Mucosa of stomach (tissue), 1 donor: ENCODE data around the gene IMMP2L.
"Not testable (repeated sequence)": the region's sequence is repeated elsewhere in the genome, so short reads cannot be mapped to it uniquely, and the experiment has no call there.

Experiments
- H3K27me3 ChIP-seq: one replicate; pipeline ENCODE4 v1.7.0; 2013; ENCODE audit warnings: mild to moderate bottlenecking, low read length; ENCODE audit not compliant: control insufficient read depth, insufficient read depth
- H3K36me3 ChIP-seq: one replicate; pipeline ENCODE4 v1.7.0; 2013; ENCODE audit warnings: low read length; ENCODE audit not compliant: control insufficient read depth, insufficient read depth
- H3K4me1 ChIP-seq: one replicate; pipeline ENCODE4 v1.7.0; 2013; ENCODE audit warnings: mild to moderate bottlenecking, low read length; ENCODE audit not compliant: control insufficient read depth, insufficient read depth
- H3K4me3 ChIP-seq: one replicate; pipeline ENCODE4 v1.7.0; 2013; ENCODE audit warnings: low read length
- H3K9ac ChIP-seq: one replicate; pipeline ENCODE4 v1.7.0; 2013; ENCODE audit warnings: mild to moderate bottlenecking, low read length, moderate library complexity
- H3K9me3 ChIP-seq: one replicate; pipeline ENCODE4 v1.7.0; 2013; ENCODE audit warnings: mild to moderate bottlenecking, low read length, moderate library complexity; ENCODE audit not compliant: control insufficient read depth
- donor health status: Pancreatic carcinoma.

The IMMP2L gene

DNA sequence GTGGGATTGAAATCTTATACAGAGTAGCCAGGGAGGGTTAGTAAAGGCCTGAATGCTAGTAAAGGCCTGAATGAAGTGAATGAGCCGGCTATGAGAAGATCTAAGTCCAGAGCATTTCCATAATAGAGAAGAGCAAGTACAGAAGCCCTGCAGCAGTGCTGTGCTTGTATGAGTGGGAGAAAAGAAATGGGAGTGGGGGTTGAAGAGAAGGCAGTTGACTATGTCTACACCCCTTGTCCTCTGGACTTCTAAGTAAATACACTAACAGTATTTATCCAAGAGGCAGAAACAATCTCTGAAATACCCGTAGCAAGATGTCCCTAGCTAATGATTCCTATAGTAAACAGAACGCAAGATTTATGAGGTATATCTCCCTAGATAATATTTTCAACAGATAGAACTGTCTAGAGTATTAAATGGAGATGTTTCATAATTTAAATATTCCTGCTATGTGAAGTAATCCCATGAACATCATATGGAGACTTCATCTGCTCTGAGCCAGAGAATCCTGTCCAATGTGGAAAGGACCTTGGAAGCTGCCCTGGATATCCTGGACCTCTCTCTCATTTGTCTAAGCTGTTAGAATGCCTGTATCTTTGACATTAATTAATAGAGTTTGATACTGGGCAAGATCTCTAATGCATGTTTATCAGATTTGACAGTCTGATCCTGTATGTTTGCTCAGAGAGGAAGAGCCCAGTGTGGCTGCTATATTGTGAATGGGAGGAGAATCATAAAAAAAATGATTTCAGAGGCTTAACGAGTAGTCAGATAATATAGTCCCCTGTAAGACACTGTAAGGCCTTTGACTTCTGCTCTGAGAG, 299.8 kb downstream of the IMMP2L start:
- no peak overlapping the region for H3K9ac ChIP-seq
- H3K36me3 ChIP-seq = no peaks in the 10 kb centered on the region
- no peaks in the 10 kb centered on the region for H3K9me3 ChIP-seq
- H3K27me3 ChIP-seq = no peaks in the 10 kb centered on the region
- no peaks in the 10 kb centered on the region for H3K4me1 ChIP-seq
- no peak overlapping the region for H3K4me3 ChIP-seq

- Histone ChIP-seq H3K27me3 (no peaks in the 10 kb centered on the region), H3K36me3 (no peaks in the 10 kb centered on the region), H3K9me3 (no peaks in the 10 kb centered on the region), H3K9ac (no peak overlapping the region), H3K4me3 (no peak overlapping the region), H3K4me1 (no peaks in the 10 kb centered on the region)
Observed at GRCh38 chr7:111261496-111261895, 300.8 kb downstream of the IMMP2L start.

DNA sequence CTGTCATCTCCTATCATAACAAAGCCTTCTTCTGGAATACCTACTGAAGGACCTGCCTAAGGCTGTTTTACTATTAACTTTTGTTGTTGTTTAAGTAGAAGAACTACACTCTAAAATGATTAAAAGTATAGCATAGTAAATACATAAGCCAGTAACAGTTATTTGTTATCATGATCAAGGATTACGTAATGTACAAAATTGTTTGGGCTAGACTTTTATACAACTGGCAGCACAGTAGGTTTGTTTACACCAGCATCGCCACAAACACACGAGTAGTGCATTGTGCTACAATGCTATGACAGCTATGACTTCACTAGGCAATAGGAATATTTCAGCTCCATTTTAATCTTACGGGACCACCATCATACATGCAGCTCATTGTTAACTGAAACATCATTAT, 302.3 kb downstream of the IMMP2L start:
- Histone ChIP-seq H3K4me3 (no peak overlapping the region), H3K27me3 (no peaks in the 10 kb centered on the region), H3K4me1 (no peaks in the 10 kb centered on the region), H3K36me3 (no peaks in the 10 kb centered on the region), H3K9me3 (no peaks in the 10 kb centered on the region), H3K9ac (no peak overlapping the region)

- Histone ChIP-seq H3K27me3 (no peaks in the 10 kb centered on the region), H3K9ac (no peak overlapping the region), H3K36me3 (no peaks in the 10 kb centered on the region), H3K9me3 (no peaks in the 10 kb centered on the region), H3K4me1 (no peaks in the 10 kb centered on the region), H3K4me3 (no peak overlapping the region)
Observed at GRCh38 chr7:111256391-111256790, 305.9 kb downstream of the IMMP2L start.

DNA sequence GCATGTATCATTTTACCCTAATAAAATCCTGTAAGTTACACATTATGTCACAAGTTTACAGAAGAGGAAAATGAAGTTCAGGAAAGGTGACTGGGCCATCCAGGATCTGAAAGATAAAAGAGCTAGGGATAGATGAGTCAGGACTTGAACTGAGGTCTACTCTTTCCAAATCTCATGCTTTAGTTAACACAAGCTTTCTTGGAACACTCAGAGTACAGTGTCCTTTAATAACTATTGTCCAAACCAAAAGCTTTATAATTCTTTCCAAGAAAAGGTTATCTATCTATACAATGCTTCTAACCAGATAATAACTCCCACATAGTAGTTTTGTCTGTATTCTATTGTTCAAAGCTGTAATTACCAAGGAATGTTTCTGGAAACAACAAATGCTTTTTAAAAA, 306.7 kb downstream of the IMMP2L start:
- no peaks in the 10 kb centered on the region for H3K4me1 ChIP-seq
- H3K4me3 ChIP-seq = no peak overlapping the region
- no peaks in the 10 kb centered on the region for H3K9me3 ChIP-seq
- H3K27me3 ChIP-seq = no peaks in the 10 kb centered on the region
- no peak overlapping the region for H3K9ac ChIP-seq
- no peaks in the 10 kb centered on the region for H3K36me3 ChIP-seq

DNA sequence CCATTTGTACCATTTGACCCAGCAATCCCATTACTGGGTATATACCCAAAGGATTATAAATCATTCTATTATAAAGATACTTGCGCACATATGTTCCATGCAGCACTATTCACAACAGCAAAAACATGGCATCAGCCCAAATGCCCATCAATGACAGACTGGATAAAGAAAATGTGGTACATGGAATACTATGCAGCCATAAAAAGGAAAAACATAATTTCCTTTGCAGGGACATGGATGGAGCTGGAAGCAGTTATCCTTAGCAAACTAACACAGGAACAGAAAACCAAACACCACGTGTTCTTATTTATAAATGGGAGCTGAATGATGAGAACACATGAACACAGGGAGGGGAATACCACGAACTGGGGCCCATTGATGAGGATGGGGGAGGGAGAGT, 310.9 kb downstream of the IMMP2L start:
- H3K36me3 ChIP-seq, H3K9me3 ChIP-seq, H3K9ac ChIP-seq, H3K4me1 ChIP-seq, H3K27me3 ChIP-seq, H3K4me3 ChIP-seq: not testable (repeated sequence)

DNA sequence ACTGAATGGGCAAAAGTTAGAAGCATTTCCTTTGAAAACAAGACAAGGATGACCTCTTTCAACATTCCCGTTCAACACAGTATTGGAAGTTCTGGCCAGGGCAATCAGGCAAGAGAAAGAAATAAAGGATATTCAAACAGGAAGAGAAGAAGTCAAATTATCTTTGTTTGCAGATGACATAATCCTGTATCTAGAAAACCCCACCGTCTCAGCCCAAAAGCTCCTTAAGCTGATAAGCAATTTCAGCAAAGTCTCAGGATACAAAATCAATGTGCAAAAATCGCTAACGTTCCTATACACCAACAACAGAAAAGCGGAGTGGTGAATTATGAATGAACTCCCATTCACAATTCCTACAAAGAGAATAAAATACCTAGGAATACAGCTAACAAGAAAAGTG, 312.5 kb downstream of the IMMP2L start:
- H3K9me3 ChIP-seq, H3K27me3 ChIP-seq, H3K4me3 ChIP-seq, H3K4me1 ChIP-seq, H3K9ac ChIP-seq, H3K36me3 ChIP-seq: not testable (repeated sequence)

DNA sequence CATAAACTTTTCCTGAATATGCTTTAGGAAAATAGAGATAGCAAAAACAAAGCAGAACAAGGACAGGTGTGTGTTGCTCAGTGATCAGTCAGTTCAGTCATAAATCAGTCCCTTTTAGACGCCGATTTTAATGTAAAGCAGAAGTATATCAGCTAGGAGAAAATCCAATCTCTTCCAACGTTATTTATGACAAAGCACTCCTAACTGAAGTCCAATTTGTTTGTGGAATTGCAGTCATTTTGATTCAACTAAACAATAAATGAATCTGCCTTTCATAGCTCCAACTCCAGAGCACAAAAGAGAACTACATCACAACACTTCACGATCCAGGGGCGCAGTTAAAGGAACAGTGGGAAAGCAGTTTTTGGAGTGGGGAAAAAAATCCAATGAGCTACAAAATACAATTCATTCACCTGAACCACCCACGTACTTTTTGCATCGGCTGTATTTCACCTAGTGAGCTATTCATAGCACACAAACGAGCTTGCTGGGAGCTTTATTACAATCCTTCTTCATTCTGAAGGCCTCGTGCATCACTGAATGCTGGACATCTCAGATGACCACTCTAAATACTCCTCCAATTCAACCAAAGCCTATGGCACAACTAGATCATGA, 320.0 kb downstream of the IMMP2L start:
- Histone ChIP-seq H3K27me3 (no peaks in the 10 kb centered on the region), H3K9me3 (no peaks in the 10 kb centered on the region), H3K4me3 (no peak overlapping the region), H3K4me1 (no peaks in the 10 kb centered on the region), H3K36me3 (no peaks in the 10 kb centered on the region), H3K9ac (no peak overlapping the region)

GRCh38 chr7:111240371-111240770, 321.9 kb downstream of the IMMP2L start:
- H3K9me3 ChIP-seq = no peaks in the 10 kb centered on the region
- no peaks in the 10 kb centered on the region for H3K36me3 ChIP-seq
- no peaks in the 10 kb centered on the region for H3K4me1 ChIP-seq
- H3K27me3 ChIP-seq = no peaks in the 10 kb centered on the region
- no peak overlapping the region for H3K4me3 ChIP-seq
- no peak overlapping the region for H3K9ac ChIP-seq

DNA sequence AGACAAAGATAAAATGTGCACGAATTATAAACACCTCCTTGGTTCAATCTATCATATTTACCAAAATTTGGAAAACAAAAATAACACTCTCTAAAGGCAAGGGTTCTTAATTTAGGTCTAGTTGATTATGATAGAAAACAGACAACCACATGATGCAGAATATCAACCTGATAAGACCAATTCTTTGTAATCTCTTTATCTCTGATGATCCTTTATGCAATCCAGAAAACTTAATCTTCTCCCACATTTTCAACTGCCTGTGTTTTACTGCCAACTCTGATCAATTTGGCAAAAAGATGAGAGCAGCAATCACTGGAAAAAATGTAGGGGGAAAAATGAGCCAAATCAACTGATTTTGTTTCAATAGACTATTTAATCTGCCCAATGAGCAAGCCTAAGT, 322.9 kb downstream of the IMMP2L start:
- Histone ChIP-seq H3K4me3 (no peak overlapping the region), H3K9ac (no peak overlapping the region), H3K27me3 (no peaks in the 10 kb centered on the region), H3K9me3 (no peaks in the 10 kb centered on the region), H3K36me3 (no peaks in the 10 kb centered on the region), H3K4me1 (no peaks in the 10 kb centered on the region)

DNA sequence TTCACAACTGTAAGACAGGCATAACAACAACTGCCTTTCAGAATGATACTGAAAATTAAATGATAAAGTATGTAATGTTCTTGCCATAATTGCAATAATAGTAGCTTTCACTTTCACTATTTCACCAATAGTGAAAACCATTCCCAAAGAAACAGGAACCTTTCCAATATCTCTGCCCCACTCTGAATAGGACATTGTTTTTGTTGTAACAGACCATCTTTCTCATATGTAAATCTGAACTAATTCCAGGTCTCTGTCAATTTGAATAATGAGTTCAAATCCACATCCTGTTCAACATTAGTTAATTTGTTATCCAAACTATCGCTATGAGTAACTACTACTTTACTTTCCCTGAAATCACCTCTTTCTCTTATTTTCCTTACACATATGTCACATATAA, 323.4 kb downstream of the IMMP2L start:
- peak overlapping the region; percentile 38 for H3K9ac ChIP-seq
- H3K4me3 ChIP-seq = no peak overlapping the region
- no peaks in the 10 kb centered on the region for H3K27me3 ChIP-seq
- no peaks in the 10 kb centered on the region for H3K36me3 ChIP-seq
- H3K9me3 ChIP-seq = no peaks in the 10 kb centered on the region
- no peaks in the 10 kb centered on the region for H3K4me1 ChIP-seq

- no peaks in the 10 kb centered on the region for H3K4me1 ChIP-seq
- no peaks in the 10 kb centered on the region for H3K9me3 ChIP-seq
- H3K36me3 ChIP-seq = no peaks in the 10 kb centered on the region
- H3K9ac ChIP-seq = no peak overlapping the region
- no peaks in the 10 kb centered on the region for H3K27me3 ChIP-seq
- no peak overlapping the region for H3K4me3 ChIP-seq
Observed at GRCh38 chr7:111235709-111236108, 326.6 kb downstream of the IMMP2L start.
